Measurements from ENCODE around the gene BMP7.

DNA sequence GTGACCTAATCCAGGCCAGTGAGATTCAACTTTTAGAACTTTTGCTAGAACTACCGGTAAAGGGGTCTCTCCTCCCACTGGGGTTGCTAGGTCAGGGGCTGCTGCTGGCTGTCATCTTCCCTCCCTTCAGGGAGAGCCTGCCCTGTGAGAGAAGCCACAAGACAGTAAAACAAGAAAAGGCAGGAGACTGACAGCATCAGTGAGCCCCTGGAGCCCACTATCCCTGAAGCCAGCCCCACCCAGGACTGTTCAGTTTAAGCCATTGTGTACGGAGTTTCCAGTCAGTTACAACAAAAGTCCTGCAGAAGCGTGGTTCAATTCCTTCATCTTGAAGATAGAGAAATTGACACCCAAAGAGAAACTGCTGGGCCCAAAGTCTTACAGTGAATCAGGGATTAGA is 7.9 kb upstream of the BMP7 start:
- TF ChIP-seq, protein P1, sequence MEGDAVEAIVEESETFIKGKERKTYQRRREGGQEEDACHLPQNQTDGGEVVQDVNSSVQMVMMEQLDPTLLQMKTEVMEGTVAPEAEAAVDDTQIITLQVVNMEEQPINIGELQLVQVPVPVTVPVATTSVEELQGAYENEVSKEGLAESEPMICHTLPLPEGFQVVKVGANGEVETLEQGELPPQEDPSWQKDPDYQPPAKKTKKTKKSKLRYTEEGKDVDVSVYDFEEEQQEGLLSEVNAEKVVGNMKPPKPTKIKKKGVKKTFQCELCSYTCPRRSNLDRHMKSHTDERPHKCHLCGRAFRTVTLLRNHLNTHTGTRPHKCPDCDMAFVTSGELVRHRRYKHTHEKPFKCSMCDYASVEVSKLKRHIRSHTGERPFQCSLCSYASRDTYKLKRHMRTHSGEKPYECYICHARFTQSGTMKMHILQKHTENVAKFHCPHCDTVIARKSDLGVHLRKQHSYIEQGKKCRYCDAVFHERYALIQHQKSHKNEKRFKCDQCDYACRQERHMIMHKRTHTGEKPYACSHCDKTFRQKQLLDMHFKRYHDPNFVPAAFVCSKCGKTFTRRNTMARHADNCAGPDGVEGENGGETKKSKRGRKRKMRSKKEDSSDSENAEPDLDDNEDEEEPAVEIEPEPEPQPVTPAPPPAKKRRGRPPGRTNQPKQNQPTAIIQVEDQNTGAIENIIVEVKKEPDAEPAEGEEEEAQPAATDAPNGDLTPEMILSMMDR (IDR thresholded peaks at IDR 0.05) = no peak
- no peak for TF ChIP-seq EP300 (IDR thresholded peaks at IDR 0.05)
- TF ChIP-seq POLR2A (IDR thresholded peaks at IDR 0.05) = no peak
